Measurements from ENCODE around the gene RRP8. TPM values are rescaled to one million over a fixed set of nuclear protein-coding genes. Genes with fewer than 3 reads are reported as not detected.

RRP8 gene
- total and polyA plus RNA-seq, 8 donors: 1.8 to 23.1 (median 14.8) TPM

- H3K9me3 ChIP-seq: no peaks in the 10 kb centered on the region
- H3K36me3 ChIP-seq: peaks cover 22 to 50% (median 44%) of the 10 kb centered on the region in 4 donors
- DNase-seq: peak; percentile 94 to 98
- peaks cover 15 to 29% (median 21%) of the 10 kb centered on the region in 4 donors for H3K4me1 ChIP-seq
- H3K4me3 ChIP-seq: peak within 1 kb of the TSS; percentile 70 to 83 (median 74)
- TF ChIP-seq CTCF (IDR thresholded peaks at IDR 0.05): no peak
- peak; percentile 93 to 98 (median 96) for TF ChIP-seq POLR2AphosphoS5 (IDR thresholded peaks at IDR 0.05)
- peak in 1 of 4 donors; percentile 20 for TF ChIP-seq POLR2A (IDR thresholded peaks at IDR 0.05)
- no peak for TF ChIP-seq EP300 (IDR thresholded peaks at IDR 0.05)
- 0 to 2% (median 0%) methylated on average over 15 to 16 of the region's 16 CpGs for WGBS, 5 donors
- intact Hi-C loops (cut with DNase I; ENCODE audit: low total_unique reads): no loop called here
- H3K27me3 ChIP-seq: no peaks in the 10 kb centered on the region
- H3K27ac ChIP-seq: peak within 1 kb of the TSS; percentile 60 to 95 (median 86)
Measured at GRCh38 chr11:6619004-6619745, 15.8 kb upstream of the RRP8 start, which contains the start of gene TPP1. Gene TPP1 (minus strand): TSS chr11:6619422. CDS start chr11:6619400, 22 bp downstream.

- peaks cover 22 to 44% (median 37%) of the 10 kb centered on the region in 4 donors for H3K36me3 ChIP-seq
- no peak for TF ChIP-seq EP300 (IDR thresholded peaks at IDR 0.05)
- peak in 2 of 3 donors; percentile 72 to 73 for TF ChIP-seq POLR2AphosphoS5 (IDR thresholded peaks at IDR 0.05)
- H3K4me3 ChIP-seq: peak overlapping the region; percentile 70 to 83 (median 74)
- DNase-seq: peak; percentile 49 to 85
- no peaks in the 10 kb centered on the region for H3K27me3 ChIP-seq
- peaks cover 15 to 36% (median 24%) of the 10 kb centered on the region in 4 donors for H3K4me1 ChIP-seq
- H3K27ac ChIP-seq: peak overlapping the region; percentile 60 to 95 (median 86)
- intact Hi-C loops (cut with DNase I; ENCODE audit: low total_unique reads): no loop called here
- no peaks in the 10 kb centered on the region for H3K9me3 ChIP-seq
- WGBS, 5 donors: 8 to 11% (median 9%) methylated on average over 14 to 15 of the region's 15 CpGs
Measured at GRCh38 chr11:6618117-6619003, 14.9 kb upstream of the RRP8 start.

GRCh38 chr11:6617315-6617781 is 13.9 kb upstream of the RRP8 start:
- Histone ChIP-seq H3K27me3 (no peaks in the 10 kb centered on the region), H3K4me1 (peaks cover 21 to 43% (median 31%) of the 10 kb centered on the region in 4 donors), H3K36me3 (peaks cover 22 to 35% (median 30%) of the 10 kb centered on the region in 4 donors), H3K27ac (peak overlapping the region in 4 of 5 donors; percentile 77 to 95 (median 90)), H3K9me3 (no peaks in the 10 kb centered on the region), H3K4me3 (peak overlapping the region in 2 of 4 donors; percentile 72 to 83)
- WGBS, 5 donors: 66 to 94% (median 89%) methylated on average over 4 to 5 of the region's 5 CpGs
- no peak for DNase-seq
- intact Hi-C loops (cut with DNase I; ENCODE audit: low total_unique reads): no loop called here
- no peak for TF ChIP-seq EP300 (IDR thresholded peaks at IDR 0.05)

- WGBS, 5 donors: 90 to 96% (median 96%) methylated on average over 5 to 14 of the region's 14 CpGs
- DNase-seq: no peak
Measured at GRCh38 chr11:6616596-6617250, 13.3 kb upstream of the RRP8 start.

More at GRCh38 chr11:6616596-6617250, 13.3 kb upstream of the RRP8 start:
- Histone ChIP-seq H3K36me3 (peaks cover 22 to 35% (median 30%) of the 10 kb centered on the region in 4 donors), H3K4me1 (peaks cover 21 to 43% (median 31%) of the 10 kb centered on the region in 4 donors), H3K4me3 (no peak overlapping the region), H3K27ac (peak overlapping the region in 2 of 5 donors; percentile 93 to 95), H3K9me3 (no peaks in the 10 kb centered on the region), H3K27me3 (no peaks in the 10 kb centered on the region)
- intact Hi-C loops (cut with DNase I; ENCODE audit: low total_unique reads): no loop called here
- TF ChIP-seq POLR2AphosphoS5 (IDR thresholded peaks at IDR 0.05): no peak
- TF ChIP-seq CTCF (IDR thresholded peaks at IDR 0.05): no peak
- TF ChIP-seq EP300 (IDR thresholded peaks at IDR 0.05): no peak
- no peak for TF ChIP-seq POLR2A (IDR thresholded peaks at IDR 0.05)
